HepG2 (cell line): ENCODE measurements around the gene DNAJB6. TPM values are rescaled to one million over a fixed set of nuclear protein-coding genes. Genes with fewer than 3 reads are reported as not detected.
A peak's percentile ranks its signal among the peaks of the same experiment; 100 is the strongest.

ENCODE experiments used
- ARNTL ChIP-seq: sonication (generic); formaldehyde crosslinking; IDR thresholded peaks from 2 replicates; pipeline ENCODE4 v1.4.0; 2020; ENCODE audit warnings: mild to moderate bottlenecking, missing genetic modification reagents
- KDM5A ChIP-seq: fragments of 200-600 bp; sonication (generic); IDR thresholded peaks from 2 replicates; pipeline ENCODE4 v1.7.0; 2018; ENCODE audit warnings: antibody characterized with exemption, mild to moderate bottlenecking, low read length, borderline replicate concordance
- MAF1 ChIP-seq: sonication (generic); formaldehyde crosslinking; IDR thresholded peaks from 2 replicates; pipeline ENCODE4 v1.5.0; 2020; ENCODE audit warnings: missing genetic modification reagents, borderline replicate concordance
- MED1 ChIP-seq: sonication (generic); formaldehyde crosslinking; IDR thresholded peaks from 2 replicates; pipeline ENCODE4 v1.4.0; 2020; ENCODE audit warnings: missing genetic modification reagents
- SP5 ChIP-seq: IDR thresholded peaks from 2 replicates; pipeline ENCODE4 v1.6.1; 2016; ENCODE audit warnings: low read depth, borderline replicate concordance
- ZNF746 ChIP-seq: sonication (generic); formaldehyde crosslinking; IDR thresholded peaks from 2 replicates; pipeline ENCODE4 v1.8.0; 2022; ENCODE audit warnings: mild to moderate bottlenecking, missing genetic modification reagents
- polyA plus RNA-seq, 8 experiments: library from polyadenylated mRNA; depleted of rRNA in 3 of 8; stranded (reverse) in 7 of 8; unstranded in 1 of 8; fragments of >200 nt; fragmentation: Illumina TruSeq in 4 of 8; extraction: Trizol in 4 of 8; gene quantifications; 2 replicates each; pipeline versions ENCODE4 v1.2.1 to v1.2.3, GENCODE V29; 2011 to 2016; ENCODE audit warnings: low read depth in 4 of 8, missing spikeins in 1 of 8, mixed read lengths in 1 of 8; ENCODE audit not compliant: insufficient read depth in 1 of 8
- total RNA-seq, 5 experiments: library from RNA; depleted of rRNA; stranded (reverse); fragments of >200 nt; fragmentation: Illumina TruSeq; extraction: Trizol; gene quantifications; 2 replicates each; pipeline ENCODE4 v1.2.3, GENCODE V29; 2016; ENCODE audit warnings: low read depth in 1 of 5
- TF ChIP-seq, protein P1 (sequence below): sonication (generic); formaldehyde crosslinking; IDR thresholded peaks from 2 replicates; pipeline ENCODE4 v1.4.0; 2020; ENCODE audit warnings: mild to moderate bottlenecking, missing genetic modification reagents
- TF ChIP-seq, protein P2 (sequence below): sonication (generic); formaldehyde crosslinking; IDR thresholded peaks from 2 replicates; pipeline ENCODE4 v1.5.0; 2020; ENCODE audit warnings: missing genetic modification reagents
- TF ChIP-seq, protein P3 (sequence below): sonication (generic); formaldehyde crosslinking; IDR thresholded peaks from 2 replicates; pipeline ENCODE4 v1.4.0; 2020; ENCODE audit warnings: missing genetic modification reagents
- TF ChIP-seq, protein P4 (sequence below): sonication (generic); formaldehyde crosslinking; IDR thresholded peaks from 2 replicates; pipeline ENCODE4 v1.8.1; 2023; ENCODE audit warnings: mild to moderate bottlenecking, missing genetic modification reagents
- TF ChIP-seq, protein P5 (sequence below): sonication (generic); formaldehyde crosslinking; IDR thresholded peaks from 2 replicates; pipeline ENCODE4 v1.4.0; 2020; ENCODE audit warnings: low read depth, missing genetic modification reagents
- TF ChIP-seq, protein P6 (sequence below): sonication (generic); formaldehyde crosslinking; IDR thresholded peaks from 2 replicates; pipeline ENCODE4 v1.5.1; 2020; ENCODE audit warnings: mild to moderate bottlenecking, missing genetic modification reagents, moderate library complexity

The DNAJB6 gene
- total and polyA plus RNA-seq, 2 of the 13 experiments (the other 11 are each of a cell fraction or from before 2014, with no cell fraction given) = 29.9 to 53.9 TPM

DNA sequence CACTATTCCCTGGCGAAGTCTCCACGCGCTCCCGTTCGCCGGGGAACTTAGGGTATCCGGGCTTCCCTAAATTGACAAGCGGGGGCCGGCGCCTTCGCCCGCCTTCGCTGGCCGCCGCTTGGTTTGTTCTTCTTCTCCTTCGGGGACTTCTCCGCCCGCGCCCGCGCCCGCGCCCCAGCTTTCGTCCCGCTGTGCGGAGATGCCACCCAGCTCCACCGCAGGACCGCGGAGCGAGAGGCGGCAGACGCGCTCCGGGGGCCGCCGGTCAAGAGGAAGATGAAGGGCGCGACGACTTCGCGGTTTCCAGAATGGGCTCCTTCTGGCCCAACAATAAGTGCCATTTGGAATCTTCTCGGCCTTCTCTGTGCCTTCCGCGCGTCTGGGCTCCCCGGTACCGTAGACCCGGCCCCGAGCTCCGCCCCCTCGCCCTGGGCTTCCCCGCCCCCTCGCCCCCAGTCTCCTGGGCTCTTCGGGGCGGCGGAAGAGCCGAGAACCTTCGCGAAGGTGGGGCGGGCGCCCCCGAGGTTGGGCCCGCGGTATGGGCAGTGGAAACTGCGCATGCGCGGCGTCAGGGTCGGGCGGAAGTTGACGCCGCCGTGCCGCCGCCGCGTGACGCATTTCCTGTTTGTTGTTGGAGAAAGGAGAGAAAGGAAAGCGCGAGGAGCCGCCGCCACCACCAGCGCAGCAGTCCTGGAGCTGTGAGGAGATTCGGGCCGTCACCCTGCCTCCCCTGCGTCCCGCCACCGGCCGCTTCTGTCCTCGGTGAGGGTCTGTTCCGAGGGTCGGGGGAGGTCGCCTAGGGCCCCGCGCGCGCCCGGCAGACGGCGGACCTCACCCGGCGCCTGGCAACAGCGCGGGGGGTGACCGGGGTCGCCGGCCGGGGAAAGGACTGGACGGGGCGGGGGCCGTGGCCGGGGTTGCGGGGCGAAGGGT lies at the start of gene DNAJB6 (continued):
- TF ChIP-seq, protein P1, sequence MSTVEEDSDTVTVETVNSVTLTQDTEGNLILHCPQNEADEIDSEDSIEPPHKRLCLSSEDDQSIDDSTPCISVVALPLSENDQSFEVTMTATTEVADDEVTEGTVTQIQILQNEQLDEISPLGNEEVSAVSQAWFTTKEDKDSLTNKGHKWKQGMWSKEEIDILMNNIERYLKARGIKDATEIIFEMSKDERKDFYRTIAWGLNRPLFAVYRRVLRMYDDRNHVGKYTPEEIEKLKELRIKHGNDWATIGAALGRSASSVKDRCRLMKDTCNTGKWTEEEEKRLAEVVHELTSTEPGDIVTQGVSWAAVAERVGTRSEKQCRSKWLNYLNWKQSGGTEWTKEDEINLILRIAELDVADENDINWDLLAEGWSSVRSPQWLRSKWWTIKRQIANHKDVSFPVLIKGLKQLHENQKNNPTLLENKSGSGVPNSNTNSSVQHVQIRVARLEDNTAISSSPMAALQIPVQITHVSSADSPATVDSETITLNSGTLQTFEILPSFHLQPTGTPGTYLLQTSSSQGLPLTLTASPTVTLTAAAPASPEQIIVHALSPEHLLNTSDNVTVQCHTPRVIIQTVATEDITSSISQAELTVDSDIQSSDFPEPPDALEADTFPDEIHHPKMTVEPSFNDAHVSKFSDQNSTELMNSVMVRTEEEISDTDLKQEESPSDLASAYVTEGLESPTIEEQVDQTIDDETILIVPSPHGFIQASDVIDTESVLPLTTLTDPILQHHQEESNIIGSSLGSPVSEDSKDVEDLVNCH (CRISPR knock-in tag) = no peak
- TF ChIP-seq, protein P2, sequence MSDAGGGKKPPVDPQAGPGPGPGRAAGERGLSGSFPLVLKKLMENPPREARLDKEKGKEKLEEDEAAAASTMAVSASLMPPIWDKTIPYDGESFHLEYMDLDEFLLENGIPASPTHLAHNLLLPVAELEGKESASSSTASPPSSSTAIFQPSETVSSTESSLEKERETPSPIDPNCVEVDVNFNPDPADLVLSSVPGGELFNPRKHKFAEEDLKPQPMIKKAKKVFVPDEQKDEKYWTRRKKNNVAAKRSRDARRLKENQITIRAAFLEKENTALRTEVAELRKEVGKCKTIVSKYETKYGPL (CRISPR knock-in tag) = no peak
- TF ChIP-seq, protein P3, sequence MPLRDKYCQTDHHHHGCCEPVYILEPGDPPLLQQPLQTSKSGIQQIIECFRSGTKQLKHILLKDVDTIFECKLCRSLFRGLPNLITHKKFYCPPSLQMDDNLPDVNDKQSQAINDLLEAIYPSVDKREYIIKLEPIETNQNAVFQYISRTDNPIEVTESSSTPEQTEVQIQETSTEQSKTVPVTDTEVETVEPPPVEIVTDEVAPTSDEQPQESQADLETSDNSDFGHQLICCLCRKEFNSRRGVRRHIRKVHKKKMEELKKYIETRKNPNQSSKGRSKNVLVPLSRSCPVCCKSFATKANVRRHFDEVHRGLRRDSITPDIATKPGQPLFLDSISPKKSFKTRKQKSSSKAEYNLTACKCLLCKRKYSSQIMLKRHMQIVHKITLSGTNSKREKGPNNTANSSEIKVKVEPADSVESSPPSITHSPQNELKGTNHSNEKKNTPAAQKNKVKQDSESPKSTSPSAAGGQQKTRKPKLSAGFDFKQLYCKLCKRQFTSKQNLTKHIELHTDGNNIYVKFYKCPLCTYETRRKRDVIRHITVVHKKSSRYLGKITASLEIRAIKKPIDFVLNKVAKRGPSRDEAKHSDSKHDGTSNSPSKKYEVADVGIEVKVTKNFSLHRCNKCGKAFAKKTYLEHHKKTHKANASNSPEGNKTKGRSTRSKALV (CRISPR knock-in tag) = no peak
- no peak; the same call in 1 of the 2 replicates for TF ChIP-seq KDM5A
- peak; percentile 54; the same call in 1 of the 2 replicates for TF ChIP-seq MED1 (CRISPR knock-in tag)
- TF ChIP-seq, protein P4, sequence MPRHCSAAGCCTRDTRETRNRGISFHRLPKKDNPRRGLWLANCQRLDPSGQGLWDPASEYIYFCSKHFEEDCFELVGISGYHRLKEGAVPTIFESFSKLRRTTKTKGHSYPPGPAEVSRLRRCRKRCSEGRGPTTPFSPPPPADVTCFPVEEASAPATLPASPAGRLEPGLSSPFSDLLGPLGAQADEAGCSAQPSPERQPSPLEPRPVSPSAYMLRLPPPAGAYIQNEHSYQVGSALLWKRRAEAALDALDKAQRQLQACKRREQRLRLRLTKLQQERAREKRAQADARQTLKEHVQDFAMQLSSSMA = peak; percentile 68; the same call in 1 of the 2 replicates
- 0 out of 2 replicates have a peak, but pooled peaks have one; percentile 37 for TF ChIP-seq ZNF746
- TF ChIP-seq SP5 = peak; percentile 59; the same call in 1 of the 2 replicates
- 0 out of 2 replicates have a peak, but pooled peaks have one; percentile 41 for TF ChIP-seq MAF1 (CRISPR knock-in tag)
- TF ChIP-seq, protein P5, sequence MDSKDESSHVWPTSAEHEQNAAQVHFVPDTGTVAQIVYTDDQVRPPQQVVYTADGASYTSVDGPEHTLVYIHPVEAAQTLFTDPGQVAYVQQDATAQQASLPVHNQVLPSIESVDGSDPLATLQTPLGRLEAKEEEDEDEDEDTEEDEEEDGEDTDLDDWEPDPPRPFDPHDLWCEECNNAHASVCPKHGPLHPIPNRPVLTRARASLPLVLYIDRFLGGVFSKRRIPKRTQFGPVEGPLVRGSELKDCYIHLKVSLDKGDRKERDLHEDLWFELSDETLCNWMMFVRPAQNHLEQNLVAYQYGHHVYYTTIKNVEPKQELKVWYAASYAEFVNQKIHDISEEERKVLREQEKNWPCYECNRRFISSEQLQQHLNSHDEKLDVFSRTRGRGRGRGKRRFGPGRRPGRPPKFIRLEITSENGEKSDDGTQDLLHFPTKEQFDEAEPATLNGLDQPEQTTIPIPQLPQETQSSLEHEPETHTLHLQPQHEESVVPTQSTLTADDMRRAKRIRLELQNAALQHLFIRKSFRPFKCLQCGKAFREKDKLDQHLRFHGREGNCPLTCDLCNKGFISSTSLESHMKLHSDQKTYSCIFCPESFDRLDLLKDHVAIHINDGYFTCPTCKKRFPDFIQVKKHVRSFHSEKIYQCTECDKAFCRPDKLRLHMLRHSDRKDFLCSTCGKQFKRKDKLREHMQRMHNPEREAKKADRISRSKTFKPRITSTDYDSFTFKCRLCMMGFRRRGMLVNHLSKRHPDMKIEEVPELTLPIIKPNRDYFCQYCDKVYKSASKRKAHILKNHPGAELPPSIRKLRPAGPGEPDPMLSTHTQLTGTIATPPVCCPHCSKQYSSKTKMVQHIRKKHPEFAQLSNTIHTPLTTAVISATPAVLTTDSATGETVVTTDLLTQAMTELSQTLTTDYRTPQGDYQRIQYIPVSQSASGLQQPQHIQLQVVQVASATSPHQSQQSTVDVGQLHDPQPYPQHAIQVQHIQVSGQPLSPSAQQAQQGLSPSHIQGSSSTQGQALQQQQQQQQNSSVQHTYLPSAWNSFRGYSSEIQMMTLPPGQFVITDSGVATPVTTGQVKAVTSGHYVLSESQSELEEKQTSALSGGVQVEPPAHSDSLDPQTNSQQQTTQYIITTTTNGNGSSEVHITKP (CRISPR knock-in tag) = 0 out of 2 replicates have a peak, but pooled peaks have one; percentile 25
- TF ChIP-seq, protein P6, sequence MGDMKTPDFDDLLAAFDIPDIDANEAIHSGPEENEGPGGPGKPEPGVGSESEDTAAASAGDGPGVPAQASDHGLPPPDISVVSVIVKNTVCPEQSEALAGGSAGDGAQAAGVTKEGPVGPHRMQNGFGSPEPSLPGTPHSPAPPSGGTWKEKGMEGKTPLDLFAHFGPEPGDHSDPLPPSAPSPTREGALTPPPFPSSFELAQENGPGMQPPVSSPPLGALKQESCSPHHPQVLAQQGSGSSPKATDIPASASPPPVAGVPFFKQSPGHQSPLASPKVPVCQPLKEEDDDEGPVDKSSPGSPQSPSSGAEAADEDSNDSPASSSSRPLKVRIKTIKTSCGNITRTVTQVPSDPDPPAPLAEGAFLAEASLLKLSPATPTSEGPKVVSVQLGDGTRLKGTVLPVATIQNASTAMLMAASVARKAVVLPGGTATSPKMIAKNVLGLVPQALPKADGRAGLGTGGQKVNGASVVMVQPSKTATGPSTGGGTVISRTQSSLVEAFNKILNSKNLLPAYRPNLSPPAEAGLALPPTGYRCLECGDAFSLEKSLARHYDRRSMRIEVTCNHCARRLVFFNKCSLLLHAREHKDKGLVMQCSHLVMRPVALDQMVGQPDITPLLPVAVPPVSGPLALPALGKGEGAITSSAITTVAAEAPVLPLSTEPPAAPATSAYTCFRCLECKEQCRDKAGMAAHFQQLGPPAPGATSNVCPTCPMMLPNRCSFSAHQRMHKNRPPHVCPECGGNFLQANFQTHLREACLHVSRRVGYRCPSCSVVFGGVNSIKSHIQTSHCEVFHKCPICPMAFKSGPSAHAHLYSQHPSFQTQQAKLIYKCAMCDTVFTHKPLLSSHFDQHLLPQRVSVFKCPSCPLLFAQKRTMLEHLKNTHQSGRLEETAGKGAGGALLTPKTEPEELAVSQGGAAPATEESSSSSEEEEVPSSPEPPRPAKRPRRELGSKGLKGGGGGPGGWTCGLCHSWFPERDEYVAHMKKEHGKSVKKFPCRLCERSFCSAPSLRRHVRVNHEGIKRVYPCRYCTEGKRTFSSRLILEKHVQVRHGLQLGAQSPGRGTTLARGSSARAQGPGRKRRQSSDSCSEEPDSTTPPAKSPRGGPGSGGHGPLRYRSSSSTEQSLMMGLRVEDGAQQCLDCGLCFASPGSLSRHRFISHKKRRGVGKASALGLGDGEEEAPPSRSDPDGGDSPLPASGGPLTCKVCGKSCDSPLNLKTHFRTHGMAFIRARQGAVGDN (CRISPR knock-in tag) = peak; percentile 93
- no peak for TF ChIP-seq ARNTL
